Fibroblast of villous mesenchyme (primary cell): ENCODE measurements around the gene OSTM1. TPM values are rescaled to one million over a fixed set of nuclear protein-coding genes. Genes with fewer than 3 reads are reported as not detected.
A peak's percentile ranks its signal among the peaks of the same experiment; 100 is the strongest.

ENCODE experiments used
- DNase-seq: peaks from one replicate; pipeline ENCODE4 v3.0.0-alpha.2; 2010; ENCODE audit warnings: low read depth
- H3K4me3 ChIP-seq: 2 replicates; pipeline ENCODE4 v1.5.1; 2011; ENCODE audit warnings: low read depth, mild to moderate bottlenecking, low read length
- total RNA-seq: library from RNA; depleted of rRNA; stranded (reverse); fragments of >200 nt; gene quantifications from 2 replicates; pipeline ENCODE4 v1.2.3, GENCODE V29; 2012
- TF ChIP-seq, protein P1 (sequence below): IDR thresholded peaks from 2 replicates; pipeline ENCODE4 v1.5.1; 2012; ENCODE audit warnings: low read depth, mild to moderate bottlenecking, low read length; ENCODE audit not compliant: insufficient read depth

Gene OSTM1
- total RNA-seq, 1 donor = 43.2 TPM

DNA sequence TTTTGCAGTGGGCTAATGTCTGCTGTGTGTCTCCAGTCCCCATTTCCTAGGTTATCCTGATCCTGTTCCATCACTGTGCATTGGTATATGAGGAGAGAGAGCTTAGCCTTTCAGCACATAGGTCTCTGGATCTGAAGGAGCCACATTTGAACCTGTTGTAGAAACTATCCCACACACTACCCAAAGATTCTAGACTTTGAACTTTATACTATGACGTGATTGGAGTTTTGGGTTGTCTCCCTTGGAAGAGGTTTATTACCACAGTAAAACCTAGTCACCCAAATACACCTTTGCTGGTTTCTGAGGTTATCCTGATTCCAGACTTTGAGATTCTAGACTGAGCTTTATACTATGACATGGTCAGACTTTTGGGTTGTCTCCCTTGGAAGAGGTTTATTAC, 8.0 kb upstream of the OSTM1 start:
- no peak overlapping the region for H3K4me3 ChIP-seq
- TF ChIP-seq, protein P1, sequence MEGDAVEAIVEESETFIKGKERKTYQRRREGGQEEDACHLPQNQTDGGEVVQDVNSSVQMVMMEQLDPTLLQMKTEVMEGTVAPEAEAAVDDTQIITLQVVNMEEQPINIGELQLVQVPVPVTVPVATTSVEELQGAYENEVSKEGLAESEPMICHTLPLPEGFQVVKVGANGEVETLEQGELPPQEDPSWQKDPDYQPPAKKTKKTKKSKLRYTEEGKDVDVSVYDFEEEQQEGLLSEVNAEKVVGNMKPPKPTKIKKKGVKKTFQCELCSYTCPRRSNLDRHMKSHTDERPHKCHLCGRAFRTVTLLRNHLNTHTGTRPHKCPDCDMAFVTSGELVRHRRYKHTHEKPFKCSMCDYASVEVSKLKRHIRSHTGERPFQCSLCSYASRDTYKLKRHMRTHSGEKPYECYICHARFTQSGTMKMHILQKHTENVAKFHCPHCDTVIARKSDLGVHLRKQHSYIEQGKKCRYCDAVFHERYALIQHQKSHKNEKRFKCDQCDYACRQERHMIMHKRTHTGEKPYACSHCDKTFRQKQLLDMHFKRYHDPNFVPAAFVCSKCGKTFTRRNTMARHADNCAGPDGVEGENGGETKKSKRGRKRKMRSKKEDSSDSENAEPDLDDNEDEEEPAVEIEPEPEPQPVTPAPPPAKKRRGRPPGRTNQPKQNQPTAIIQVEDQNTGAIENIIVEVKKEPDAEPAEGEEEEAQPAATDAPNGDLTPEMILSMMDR = no peak
- no peak for DNase-seq

- DNase-seq = peak; percentile 59
- H3K4me3 ChIP-seq = no peak overlapping the region
- TF ChIP-seq, protein P1 = no peak
These were observed 5.7 kb upstream of the OSTM1 start for GRCh38 chr6:108080010-108080780.

GRCh38 chr6:108078191-108078590, 3.6 kb upstream of the OSTM1 start:
- DNase-seq = no peak
- TF ChIP-seq, protein P1 = no peak
- no peak overlapping the region for H3K4me3 ChIP-seq

- TF ChIP-seq, protein P1 = no peak
- DNase-seq = no peak
- peak overlapping the region; percentile 89 for H3K4me3 ChIP-seq
These were observed 533 bp downstream of the OSTM1 start for GRCh38 chr6:108074057-108074358.

DNA sequence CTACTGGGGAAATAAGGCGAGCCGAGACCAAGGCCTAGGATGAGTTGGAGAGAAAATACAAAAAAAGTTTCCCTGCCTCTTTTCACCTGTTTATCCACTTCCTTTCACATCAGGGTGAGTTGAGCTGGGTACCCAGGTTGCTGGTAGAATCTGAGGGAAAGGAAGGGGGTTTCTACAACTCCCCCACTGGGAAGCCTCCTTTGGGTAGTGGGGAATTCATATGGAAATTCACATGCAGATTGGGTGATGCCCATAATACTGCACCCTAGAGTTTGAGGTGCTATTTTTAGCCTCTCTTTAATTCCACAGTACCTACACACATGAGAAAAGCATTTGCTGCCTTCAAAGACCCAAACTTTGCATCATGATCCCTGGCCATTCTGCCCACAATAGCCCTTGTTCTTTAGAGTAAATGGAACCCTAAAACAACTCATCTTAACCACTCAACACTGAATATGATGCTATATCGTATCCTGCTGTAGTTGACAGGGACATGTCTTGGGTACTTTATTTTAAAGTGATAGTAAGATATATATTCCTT, 2.7 kb downstream of the OSTM1 start:
- no peak overlapping the region for H3K4me3 ChIP-seq
- TF ChIP-seq, protein P1 = no peak
- no peak for DNase-seq

GRCh38 chr6:108068618-108069017, 5.9 kb downstream of the OSTM1 start:
- TF ChIP-seq, protein P1 = no peak
- H3K4me3 ChIP-seq = no peak overlapping the region
- DNase-seq = no peak

DNA sequence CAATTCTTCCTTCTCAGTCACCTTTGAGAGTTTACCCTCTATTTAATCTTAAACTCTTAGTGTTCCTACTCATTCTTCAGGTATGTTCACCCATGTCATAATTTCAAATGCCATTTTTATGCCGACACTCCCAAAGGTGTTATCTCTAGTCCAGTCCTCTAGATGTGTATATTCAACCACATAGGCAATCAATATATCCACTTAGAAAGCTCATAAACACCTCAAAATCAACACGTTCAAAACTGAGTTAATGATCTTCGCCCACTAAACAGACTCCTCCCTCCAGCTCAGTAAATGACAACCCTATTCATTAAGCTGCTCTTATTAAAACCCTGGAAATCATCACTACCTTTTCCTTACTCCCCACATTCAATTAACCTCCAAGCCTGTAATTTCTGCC, 6.4 kb downstream of the OSTM1 start:
- DNase-seq = no peak
- TF ChIP-seq, protein P1 = no peak
- H3K4me3 ChIP-seq = no peak overlapping the region
